Measurements from ENCODE around the gene CDH23.

CDH23 gene

DNA sequence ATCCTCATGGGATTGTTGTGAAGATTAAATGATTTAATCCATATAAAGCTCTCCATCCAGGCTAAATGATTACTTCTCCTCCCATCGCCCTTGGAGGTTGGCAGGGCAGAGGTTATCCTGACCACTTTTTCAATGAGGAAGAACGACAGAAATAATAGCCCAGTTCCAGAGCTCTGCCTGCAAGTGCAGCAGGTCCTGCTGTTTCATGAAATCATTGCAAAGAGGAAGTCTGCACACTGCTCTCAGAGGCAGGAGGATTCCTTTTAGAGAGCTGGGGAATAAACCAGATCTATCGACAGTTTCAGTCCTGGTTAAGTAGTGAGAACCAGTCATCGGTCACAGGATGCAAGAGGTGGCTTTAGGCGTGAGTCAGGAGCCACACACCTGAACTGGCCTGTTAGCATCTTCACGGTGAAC lies 25.0 kb upstream of the CDH23 start:
- no peak for DNase-seq

DNA sequence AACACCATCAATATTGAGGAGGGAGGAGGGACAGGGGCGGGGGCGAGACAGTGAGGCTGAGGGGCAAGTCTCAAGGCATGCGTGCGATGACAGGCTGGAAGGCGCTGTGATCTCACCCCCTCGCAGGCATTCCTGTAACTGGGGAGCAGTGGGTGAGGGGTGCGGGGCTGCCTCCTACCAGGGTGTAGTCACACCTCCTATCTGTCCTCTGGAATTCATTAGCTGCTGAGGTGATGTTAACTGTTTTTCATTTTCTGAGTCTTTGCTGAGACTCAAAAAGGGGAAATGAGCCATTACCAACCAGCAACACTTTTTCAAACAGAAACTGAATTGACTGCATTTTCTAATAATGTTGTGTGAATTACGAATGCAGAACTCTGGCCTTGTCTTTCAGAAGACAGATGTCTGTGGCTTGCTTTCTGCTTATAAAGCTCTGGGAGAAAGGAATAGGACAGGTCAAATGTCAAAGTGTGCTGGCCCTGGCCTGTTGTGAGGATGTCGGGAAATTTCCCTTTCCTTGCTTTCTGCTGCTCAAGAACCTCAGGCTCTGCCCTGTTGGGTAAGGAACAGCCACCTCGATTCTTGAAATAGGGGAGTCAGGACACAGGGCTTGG lies 23.7 kb upstream of the CDH23 start:
- no peak for DNase-seq

GRCh38 chr10:71374481-71375233 lies 22.1 kb upstream of the CDH23 start:
- DNase-seq = no peak

GRCh38 chr10:71375952-71376351 lies 20.8 kb upstream of the CDH23 start:
- DNase-seq = no peak

GRCh38 chr10:71378336-71379117 lies 18.2 kb upstream of the CDH23 start:
- no peak for DNase-seq

GRCh38 chr10:71379118-71379766 lies 17.5 kb upstream of the CDH23 start:
- no peak for DNase-seq

GRCh38 chr10:71380841-71381240 lies 15.9 kb upstream of the CDH23 start:
- no peak for DNase-seq

DNA sequence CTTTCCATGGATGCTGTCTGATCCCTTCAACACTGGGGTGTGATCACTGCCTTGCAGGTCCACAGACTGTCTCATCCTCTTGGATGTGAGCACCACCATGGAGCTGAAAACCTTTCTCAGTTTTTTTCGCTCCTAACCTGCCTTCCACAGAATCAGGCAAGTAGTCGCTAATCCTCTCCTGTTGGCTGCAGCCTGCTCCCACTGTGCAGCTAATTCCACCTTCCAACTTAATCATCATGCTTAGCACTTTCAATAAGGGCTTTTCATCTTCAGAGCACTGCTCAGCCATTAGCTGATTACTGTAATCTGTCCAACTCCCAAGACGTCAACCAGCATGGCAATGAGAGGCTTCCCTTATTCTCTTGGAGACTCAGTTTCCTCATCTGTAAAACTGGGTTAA lies 15.1 kb upstream of the CDH23 start:
- DNase-seq = no peak

- DNase-seq = no peak
Observed at GRCh38 chr10:71382028-71382427, 14.7 kb upstream of the CDH23 start.

- DNase-seq = no peak
Observed at GRCh38 chr10:71382757-71383156, 14.0 kb upstream of the CDH23 start.

DNA sequence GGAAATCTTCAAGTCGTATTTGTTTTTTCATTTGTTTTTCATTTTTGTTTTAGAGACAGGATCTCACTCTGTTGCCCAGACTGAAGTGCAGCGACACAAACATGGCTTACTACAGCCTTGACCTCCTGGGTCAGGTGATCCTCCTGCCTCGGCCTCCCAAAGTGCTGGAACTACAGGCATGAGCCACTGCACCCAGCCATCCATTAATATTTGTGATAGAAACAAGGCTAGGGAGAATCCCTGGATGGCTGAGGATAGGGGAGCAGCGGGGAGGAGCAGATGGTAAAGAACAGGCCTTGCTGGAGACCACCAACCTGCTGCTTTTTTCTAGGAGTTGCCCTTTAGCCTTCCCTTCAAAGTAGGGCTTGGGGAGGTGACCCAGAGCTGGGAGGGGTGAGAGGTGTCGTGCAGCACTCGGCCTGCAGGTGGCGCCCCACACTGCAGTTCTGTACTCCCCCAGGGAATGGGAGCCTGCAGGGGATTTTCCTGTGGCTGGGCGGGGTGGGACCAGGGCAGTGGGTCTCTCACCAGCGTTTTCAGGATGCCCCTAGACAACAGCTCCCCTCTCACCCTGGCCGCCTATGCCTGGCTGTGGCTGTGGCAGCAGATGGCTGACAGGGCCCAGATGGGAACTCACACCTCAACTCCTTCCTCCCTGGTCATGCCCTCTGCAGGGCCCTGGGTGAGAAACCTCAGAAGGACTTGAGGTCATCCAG lies 12.6 kb upstream of the CDH23 start:
- DNase-seq = peak; percentile 69 to 71

- DNase-seq = no peak
Observed at GRCh38 chr10:71388171-71388570, 8.5 kb upstream of the CDH23 start.

GRCh38 chr10:71388583-71389310 lies 8.0 kb upstream of the CDH23 start:
- DNase-seq = no peak

DNA sequence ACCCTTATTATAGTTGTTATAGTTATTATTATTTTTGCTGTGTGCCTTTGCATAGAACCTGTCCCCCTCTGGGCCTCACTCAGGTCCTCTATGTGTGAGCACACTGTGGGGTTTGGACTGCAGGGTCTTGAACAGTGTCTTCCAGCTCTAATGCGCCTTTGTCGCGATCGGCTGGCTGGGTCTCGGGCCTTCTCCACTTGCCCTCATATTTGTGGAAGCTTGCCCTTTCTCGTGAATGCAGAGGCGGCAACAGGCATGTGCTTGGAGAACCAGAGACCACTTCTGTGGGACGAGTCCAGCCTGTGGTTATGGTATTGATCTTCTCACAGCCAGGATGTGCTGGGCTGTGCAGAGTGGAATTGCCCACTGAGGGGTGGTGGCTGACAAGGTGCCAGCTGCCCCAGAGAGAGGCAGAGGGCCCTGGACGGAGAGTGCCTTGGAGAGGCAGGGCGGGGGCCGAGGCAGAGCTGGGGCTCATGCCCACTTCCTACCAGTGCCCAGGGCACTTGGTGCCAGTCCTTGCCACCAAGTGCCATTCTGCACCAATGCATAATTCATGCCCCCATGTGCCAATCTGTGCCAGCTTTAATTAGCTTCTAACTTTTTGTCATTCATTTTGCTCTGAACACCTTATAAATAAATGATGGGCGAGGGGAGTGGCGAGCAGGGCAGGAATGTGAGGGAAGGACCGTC lies 6.8 kb upstream of the CDH23 start:
- no peak for DNase-seq

GRCh38 chr10:71390461-71390835 lies 6.3 kb upstream of the CDH23 start:
- DNase-seq = no peak

DNA sequence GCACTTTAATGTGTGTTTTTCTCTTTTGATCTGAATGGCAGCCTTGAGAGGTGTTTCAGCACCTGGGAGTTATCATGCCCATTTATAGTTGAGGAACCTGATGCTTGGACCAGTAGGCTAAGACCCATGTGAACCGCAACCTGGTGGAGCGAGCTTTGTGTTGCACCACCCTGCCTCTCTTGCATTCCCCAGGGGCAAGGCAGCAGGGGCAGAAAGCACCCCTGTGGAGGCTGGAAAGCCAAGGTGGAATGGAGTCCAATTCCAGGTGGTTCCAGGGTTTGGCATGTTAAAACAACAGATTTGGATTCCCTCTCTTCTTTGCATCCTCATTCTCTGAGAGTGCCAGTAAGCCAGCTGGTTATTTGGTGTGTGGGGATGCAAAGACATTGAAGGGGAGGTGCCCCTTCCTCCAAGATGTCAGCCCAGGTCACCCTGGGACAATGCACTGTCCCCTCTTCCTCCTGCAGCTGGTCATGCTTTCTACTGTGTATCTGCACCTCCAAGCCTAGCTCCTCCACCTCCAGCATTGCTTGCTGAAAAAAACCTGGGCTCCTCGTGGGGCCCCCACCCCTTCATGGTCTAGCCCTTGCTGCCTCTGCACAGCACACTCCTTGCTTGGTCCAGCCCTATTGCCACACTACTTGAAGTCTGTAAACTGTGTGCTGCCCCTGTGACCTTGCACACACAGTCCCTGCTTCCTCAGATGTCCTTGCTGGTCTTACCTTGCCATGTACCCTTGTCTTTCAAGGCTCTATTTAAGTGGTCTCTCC lies 5.6 kb upstream of the CDH23 start:
- no peak for DNase-seq

DNA sequence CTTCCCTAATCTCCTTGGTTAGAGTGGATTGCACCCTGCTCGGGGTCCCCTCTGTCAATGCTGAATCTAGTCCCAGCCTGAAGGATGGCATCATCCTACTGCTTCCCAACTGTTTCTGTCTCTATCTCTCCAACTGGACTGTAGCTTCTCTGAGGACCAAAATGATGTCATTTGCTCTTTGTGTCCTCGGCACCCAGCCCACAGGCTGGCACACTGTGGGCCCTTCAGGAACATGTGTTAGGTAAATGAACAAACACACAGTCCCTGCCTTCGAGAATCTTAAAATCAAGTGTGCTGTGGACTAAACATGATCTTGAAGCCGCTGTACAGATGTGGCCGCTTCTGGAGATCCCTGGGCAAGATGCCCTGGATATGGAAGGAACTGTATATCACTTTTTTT lies 5.0 kb upstream of the CDH23 start:
- no peak for DNase-seq

- no peak for DNase-seq
Observed at GRCh38 chr10:71392292-71392691, 4.4 kb upstream of the CDH23 start.

DNA sequence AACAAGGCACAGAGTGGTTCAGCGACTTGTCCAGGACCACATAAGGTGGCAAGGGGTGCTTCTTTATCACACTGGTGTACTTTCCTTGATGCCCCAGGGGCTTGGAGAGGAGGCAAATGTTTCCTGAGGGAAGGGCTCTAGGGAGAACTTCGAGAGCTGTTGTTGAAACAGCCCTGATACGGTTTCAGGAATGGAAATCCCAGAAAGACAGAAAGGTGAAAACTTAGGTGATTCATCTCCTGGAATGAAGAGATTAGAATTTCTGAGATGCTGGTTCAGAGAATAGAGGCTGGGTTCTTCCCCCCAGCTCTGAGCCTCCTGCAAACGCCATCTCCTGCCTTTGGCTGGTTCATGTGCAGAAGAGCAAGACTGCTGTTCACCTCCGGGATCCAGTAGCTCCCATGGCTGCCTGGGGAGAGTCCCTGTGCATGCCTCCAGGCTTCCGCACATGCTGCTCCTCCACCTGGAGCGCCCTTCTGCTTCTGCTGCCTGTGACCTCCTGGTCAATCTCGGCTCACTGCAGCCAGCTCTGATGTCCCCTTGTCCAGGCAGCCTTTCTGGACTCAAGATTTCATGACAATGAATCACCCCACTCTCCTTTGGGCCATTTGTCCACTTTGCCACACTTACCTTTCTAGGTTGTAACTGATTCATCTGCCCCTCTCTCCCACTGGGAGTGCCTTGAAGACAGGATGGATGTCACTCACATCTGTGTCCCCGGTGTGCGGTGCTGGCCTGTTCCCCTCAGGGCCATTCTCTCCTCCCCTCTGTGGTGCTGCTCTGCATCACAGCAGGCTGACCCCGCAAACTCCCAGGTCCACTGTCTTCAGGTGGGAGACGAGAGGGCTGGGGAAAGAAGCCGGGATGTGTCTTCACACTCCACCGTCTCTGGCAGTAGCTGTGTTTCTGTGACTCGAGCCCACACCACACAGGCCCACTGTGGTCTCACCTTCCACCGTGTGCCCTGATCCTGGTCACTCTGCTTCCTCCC lies 3.6 kb upstream of the CDH23 start:
- no peak for DNase-seq

Data from CD4-positive, alpha-beta T cell treated with Interleukin-1 beta for 1 hour (primary cell).